GM18498 (cell line): ENCODE data around the gene TXNRD1.
A peak's percentile ranks its signal among the peaks of the same experiment; 100 is the strongest.

Experiments used
- ATAC-seq: cut with Tn5 transposase; IDR thresholded peaks from one replicate; pipeline ENCODE4 v1.9.1; 2021; ENCODE audit warnings: mild to moderate bottlenecking, moderate library complexity; ENCODE audit not compliant: unreplicated experiment

The TXNRD1 gene

DNA sequence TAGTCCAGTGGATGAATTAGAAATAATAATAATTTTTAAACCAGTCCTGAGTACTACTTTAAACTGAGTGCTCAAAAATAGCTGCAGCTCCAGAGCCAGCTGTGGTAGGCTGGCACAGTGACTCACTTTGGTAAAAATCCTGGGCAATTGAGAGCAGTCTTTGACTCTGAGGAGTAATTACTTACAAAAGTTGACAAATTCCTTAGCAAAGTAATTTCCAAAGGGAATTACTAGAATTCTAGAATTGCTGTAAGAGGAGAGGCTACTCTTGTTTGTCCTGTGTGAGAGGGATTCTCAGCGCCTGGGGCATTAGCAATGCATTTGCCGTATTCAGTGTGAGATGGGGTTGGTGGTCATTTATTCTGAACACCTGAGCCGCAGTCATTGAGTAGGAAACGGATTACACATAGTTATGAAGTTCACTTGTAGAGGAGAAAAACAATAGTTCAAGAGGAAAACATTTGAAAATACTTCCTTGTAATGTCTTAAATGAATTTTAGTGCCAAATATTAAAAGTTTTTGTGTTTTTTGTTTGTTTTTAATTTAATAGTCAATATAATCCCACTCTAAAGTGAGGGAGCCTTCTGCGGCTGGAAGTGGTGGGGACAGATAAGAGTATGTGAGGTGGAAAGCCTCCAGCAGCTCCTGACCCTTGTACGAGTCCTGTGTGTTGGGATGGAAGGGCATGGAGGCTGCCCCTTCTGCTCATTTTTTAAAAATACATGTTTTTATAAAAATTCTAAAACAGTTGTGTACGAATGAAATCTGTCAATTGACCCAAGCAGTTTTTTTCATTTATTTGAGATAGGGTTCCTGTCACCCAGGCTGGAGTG is 129.9 kb downstream of the TXNRD1 start:
- ATAC-seq: no peak

DNA sequence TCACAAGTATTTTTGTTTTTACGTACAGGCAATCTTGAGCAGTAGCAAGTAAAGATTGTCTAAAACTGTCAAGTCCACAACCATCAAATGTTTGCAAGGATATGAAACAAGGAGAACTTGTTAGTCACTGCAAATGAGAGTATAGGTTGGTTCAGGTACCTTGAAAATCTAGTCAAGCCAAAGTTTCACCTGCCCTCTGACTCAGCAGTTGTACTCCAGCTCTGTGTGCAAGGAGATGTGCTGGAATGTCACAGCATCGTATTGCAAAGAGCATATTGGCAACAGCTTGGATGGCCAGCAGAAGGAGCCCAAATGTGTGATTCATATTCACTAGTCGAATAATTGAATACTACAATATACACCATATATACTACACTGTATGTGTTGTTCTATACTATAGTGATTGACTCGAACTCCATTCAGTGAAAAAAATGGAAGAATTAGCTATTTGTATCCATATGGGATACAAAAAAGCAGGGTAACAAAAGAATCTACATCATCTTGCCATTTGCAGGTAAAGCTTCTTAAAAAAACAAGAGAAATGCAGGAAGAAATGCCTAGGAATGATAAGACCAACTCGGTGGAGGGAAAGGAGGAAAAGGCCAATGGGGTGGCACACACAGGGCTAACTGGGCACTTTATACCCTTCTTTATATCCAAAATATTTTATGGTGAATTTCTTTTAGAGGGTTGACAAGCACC is 131.9 kb downstream of the TXNRD1 start:
- no peak for ATAC-seq

DNA sequence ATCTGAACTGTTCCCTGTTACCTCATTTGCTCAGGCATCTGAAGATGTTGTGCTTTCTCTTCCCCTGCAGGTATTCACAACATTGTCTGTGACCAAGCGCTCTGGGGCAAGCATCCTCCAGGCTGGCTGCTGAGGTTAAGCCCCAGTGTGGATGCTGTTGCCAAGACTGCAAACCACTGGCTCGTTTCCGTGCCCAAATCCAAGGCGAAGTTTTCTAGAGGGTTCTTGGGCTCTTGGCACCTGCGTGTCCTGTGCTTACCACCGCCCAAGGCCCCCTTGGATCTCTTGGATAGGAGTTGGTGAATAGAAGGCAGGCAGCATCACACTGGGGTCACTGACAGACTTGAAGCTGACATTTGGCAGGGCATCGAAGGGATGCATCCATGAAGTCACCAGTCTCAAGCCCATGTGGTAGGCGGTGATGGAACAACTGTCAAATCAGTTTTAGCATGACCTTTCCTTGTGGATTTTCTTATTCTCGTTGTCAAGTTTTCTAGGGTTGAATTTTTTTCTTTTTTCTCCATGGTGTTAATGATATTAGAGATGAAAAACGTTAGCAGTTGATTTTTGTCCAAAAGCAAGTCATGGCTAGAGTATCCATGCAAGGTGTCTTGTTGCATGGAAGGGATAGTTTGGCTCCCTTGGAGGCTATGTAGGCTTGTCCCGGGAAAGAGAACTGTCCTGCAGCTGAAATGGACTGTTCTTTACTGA is 132.9 kb downstream of the TXNRD1 start:
- ATAC-seq: no peak

DNA sequence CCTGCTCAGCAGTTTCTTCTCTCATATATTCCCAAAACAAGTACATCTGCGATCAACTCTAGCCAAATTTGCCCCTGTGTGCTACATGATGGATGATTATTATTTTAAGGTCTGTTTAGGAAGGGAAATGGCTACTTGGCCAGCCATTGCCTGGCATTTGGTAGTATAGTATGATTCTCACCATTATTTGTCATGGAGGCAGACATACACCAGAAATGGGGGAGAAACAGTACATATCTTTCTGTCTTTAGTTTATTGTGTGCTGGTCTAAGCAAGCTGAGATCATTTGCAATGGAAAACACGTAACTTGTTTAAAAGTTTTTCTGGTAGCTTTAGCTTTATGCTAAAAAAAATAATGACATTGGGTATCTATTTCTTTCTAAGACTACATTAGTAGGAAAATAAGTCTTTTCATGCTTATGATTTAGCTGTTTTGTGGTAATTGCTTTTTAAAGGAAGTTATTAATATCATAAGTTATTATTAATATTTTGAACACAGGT is 133.5 kb downstream of the TXNRD1 start:
- no peak for ATAC-seq

DNA sequence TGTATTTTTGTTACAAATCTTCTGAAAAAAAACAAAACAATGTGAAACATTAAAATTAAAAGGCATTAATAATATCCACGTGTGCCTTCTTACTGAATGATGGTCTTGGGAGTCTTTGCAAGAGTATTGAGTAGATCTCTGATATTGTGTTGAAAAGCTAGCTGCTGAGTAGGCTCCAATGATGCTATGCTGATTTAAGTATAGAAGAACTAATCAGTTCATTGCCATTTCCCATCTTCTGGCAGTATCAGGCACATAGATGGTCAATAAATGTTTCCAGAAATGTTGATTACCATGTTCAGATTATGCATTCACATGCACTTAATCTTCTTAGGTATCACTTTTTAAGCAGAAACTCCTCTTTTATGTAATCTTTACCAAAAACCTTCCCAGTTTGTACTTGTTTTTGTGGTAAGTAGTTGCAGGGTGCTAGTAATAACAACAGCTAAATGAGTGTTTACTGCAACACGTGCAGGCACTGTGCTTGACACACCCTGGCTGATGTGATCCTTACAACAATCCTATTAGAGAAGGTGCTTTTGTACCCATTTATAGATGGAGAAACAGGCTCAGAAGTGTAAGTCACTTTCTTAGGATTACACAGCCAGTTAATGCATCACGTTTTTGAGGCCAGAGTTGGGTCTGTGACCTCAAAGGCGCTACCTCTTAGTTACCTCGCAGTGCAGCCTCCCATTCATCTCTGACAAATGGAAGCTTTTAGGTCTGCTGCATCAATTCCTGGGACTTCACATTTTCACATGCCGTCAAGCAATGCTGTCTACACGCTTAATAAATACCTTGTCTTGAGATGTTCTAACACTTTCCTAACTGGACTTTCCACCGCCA is 134.9 kb downstream of the TXNRD1 start:
- no peak for ATAC-seq

DNA sequence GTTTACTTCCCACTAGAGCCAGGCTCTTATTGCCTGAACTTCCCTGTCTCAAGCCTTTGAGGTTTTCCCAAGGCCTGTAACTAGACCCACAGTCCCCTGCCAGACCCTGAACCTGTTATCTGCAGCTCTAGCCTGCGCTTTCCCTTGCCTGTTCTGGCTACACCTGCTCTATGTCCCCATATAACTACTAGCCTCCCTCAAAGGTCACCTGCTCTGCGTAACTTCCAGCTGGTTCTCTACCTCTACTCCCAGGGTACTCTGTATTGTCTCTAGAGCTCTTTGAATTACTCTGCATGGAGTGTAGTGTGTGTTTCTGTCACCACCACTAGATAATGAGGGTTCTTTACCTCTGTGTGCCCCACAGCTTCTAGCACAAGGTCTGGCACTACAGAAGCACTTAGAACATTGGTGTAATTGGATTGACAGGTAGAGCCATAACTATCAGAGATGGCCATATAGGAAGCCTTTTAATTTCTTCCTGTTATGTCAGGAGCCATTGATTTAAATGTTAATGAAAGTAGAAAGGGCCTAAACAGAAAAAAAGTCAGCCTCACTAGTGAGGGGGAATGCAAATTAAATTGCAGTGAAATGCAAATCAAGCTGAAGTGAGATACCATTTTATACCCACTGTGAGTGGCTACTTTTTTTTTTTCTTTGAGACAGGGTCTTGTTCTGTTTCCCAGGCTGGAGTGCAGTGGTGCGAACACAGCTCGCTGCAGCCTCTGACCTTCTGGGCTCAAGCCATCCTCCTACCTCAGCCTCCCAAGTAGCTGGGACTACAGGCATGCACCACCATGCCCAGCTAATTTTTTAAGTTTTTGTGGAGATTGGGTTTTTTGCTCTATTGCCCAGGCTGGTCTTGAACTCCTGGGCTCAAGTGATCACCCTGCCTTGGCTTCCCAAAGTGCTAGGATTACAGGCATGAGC is 135.7 kb downstream of the TXNRD1 start:
- no peak for ATAC-seq

DNA sequence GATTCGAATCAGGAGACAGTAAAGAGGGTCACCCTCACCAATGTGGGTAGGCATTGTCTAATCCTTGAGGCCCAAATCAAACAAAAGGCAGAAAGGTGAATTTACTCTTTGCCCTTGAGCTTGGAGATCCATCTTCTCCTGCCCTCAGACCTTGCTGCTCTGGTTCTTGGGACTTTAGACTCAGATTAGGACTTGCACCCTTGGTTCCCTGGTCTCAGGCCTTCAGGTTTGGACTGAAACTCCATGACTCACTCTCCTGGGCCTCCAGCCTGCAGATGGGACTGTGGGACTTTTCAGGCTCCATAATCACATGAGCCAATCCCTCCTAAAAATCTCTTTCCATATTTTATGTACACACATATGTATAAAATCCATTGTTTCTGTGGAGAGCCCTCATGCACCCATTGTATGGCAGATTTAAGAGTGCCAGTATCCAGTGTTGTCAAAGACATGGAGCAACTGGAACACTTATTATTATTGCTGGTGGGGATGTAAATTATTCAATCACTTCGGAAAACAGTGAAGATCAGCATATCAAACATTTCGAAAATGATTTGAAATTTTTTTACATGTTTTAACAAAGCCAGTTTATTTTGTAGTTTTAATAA is 136.6 kb downstream of the TXNRD1 start:
- no peak for ATAC-seq

DNA sequence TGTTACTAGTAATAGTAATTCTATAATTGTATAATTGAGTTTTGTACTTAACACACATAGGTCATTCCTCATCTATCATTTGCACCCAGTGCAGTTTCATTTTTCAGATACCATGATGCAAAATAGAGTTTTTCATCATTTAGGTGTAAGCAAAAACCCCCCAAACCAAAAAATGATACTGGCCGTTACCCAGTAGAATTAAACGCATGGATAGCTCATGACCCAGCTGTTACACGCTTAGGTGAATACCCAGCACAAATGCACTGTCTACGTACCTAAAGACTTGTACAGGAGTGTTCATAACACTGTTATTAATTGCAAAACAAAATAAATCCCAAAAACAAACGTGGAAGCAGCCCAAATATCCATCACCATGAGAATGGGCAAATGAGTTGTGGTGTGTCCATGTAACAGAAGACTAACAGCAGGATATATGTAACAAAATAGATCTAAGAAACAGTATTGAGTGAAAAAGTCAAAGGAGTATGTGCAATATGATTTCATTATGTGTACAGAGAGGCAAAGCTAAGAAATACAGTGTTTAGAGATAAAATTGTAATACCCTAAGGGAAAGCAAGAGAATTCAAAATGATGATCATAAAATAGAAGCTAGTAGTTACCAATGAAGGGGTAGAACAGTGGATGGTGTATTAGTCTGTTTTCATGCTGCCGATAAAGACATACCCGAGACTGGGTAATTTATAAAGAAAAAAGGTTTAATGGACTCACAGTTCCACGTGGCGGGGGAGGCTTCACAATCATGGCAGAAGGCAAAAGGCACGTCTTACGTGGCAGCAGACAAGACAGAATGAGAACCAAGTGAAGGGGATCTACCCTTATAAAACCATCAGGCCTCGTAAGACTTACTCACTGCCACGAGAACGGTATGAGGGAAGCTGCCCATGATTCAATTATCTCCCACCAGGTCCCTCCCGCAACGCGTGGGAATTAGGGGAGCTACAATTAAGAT is 137.7 kb downstream of the TXNRD1 start:
- ATAC-seq: no peak

DNA sequence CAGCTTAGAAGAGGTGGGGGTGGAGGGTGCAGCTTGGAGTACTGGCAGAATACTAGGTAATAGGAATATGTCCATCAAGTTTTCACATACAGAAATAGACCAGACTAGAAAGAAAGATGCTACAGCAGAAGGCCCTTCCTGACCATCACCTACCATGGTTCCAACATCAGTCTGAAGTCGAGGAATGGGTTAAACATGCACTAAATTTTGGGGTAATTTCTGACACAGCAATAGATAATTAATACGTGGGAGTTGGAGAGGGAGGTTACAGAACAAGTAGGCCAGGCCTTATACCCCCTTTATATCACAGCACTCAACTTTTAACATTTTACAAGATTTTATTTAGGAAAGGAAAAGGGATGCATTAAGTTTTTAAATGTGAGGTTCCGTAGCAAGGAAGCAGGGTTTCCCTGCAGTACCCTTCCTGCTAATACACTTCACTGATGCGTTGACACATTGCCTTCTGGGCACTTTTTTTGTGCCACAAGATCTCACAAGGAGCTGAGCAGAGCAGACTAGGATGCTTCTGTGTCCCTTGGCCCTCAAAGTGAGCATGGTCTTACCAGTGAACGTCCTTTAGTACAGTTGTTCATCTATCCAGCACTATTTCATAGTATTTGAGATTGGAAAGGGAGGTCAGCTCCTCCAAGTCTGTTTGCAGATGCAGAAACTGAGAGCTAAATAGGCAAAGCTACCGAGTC is 138.7 kb downstream of the TXNRD1 start:
- ATAC-seq: no peak

DNA sequence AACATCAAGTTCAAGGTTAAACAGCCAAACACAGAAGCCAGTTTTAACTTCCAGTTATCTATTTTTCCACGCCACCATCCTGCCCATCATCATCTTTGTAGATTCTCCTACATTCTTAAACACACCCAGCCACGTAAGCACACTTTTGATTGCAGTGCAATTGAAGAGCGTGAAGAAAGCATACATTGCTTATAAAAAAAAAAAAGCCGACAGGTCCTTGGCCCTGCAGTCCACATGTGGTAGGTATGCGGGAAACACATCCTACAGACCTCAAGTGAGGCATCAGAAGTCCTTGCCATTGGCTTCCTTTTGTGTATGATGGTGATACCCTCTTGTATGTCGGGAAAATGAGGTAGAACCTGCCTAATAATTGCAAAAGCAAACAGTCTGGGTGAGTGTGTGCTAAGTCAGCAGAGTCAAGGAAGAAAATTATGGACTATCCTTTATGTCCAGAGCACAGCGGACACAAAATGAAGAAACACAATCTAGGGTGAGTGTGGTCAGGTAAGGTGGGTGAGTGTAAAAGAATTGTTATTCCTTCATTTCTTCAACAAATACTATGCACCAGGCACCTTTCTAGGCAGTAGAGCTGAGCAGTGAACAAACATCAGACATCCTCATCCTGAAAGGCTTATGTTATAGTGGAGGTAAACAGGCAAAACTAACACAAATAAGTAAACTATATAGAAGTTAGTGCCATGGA is 139.4 kb downstream of the TXNRD1 start:
- ATAC-seq: no peak

DNA sequence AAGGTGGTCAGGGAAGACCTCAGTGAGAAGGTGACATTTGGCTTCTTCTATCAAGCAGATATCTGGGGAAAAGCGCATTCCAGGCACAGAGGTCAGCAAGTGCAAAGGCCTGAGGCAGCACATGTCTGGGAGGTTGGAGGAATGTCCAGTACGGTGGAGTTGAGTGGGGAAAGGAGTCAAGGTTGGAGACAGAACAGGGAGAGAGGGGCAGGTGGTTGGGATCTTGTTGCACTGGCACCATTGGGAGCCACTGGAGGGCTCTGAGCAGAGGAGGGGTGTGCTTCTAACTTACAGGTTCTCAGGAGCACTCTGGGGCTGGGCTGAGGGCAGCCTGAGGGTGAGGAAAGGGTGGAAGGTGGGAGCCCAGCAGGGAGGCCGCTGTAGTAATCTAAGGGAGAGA is 140.1 kb downstream of the TXNRD1 start:
- no peak for ATAC-seq

DNA sequence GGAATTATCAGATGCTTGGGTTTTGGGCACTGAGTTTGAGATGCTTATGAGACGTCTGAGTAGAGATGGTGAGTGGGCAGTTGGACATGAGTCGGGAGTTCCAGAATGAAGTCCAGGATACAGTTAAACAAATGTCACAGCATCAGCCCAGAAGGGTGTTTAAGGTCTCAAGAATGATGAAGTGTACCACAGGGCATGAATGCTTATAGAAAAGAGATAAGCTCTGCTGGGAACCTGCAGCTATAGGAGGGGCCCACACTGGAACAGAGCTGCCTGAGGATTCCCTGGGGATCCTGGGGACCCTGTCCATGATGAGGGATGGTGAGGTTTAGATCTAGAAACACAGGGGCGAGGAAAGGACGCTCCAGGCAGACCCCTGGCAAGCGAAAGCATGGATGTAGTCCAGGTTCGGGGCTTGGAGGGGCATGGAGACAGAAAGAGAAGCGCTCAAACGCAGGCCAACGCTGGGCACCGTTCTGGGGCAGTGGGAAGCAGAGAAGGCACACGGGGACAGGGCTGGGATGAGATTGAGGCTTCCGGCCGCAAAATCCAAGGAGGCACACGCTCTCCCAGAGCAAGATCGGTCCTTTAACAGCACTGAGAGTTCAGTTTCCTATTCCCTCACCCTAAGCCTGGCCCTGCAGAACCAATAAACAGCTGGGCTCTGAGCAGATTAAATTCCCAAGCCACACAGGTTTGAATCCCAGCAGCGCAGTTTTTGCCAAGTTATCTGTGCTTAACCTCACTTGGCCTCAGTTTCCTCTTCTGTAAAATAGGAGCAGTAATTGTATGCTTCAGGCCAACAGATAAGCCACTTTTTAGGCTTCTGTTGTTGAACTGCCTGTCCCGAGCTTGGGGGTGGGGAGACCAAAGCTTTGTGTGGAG is 140.9 kb downstream of the TXNRD1 start:
- no peak for ATAC-seq

DNA sequence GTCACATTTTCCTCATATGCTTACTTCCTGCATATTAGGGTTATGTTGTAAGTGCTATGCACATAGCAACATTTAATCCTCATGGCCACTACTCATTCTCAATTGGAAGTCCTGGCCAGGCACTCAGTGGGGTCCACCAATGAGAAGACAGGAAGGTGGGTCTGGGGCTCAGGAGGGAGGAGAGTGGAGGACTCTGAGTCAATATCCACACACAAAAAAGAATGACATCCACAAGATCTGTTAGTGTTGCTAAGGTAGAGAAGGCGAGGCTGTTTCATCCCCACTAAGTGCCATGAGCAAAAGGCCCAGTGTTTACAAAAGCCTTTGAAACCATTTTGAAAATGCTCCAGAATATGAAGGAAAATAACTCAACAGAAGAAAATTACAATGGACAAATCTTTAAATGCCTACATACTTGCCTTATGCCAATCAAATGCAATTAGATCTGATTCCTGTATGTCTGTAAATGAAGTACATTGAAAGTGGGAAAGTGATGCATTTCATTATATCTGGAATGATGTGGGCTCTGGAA is 141.9 kb downstream of the TXNRD1 start:
- ATAC-seq: no peak

DNA sequence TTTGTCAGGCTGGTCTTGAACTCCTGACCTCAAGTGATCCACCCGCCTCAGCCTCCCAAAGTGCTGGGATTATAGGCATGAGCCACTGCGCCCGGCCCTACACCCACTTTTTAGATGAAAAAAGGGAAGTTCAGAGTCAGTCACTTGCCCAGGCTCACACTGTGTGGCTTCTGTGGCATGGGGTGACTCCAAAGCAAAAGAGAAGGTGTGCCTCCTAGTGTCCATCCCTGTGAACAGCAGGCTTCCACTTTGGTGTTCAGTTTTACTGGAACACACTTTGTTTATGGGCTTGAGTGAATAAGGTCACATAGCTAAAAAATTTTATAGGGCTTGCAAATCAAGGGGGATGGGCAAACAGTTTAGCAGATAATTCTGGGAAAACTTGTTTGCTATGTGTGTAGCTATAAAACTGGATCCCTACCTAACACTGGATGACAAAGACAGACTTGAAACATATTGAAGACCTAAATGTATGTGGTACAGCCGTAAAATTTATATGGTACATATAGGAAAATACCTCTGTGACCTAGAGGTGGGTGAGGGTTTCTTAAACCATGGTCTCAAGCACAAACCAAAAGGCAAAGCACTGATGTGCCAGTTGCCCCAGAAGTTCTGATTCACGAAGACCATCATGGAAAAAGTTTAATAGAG is 142.9 kb downstream of the TXNRD1 start:
- peak; percentile 82 for ATAC-seq

DNA sequence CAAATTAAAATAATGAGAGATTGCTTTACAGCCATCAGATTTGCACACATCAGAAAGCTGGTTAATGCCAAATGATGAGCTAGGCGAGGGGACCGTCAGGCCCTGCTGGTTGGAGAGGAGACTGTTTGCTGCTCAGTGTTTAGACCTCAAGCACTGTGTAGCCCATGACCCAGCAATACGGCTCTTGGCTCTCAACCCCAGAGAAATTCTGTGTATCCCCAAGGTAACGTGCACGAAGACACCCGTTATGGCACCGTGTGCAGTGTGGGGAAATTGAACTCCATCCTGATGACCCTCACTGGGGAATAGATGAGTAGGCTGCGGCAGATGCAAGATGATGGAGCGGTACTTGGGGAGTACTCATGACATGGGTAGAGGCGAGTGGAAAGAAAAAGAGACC is 143.6 kb downstream of the TXNRD1 start:
- no peak for ATAC-seq
